GM18861 (cell line): Measurements from ENCODE around the gene IL12RB2.
"Not testable (repeated sequence)": the region's sequence is repeated elsewhere in the genome, so short reads cannot be mapped to it uniquely, and the experiment has no call there.

Experiments used
- ATAC-seq: cut with Tn5 transposase; IDR thresholded peaks from one replicate; pipeline ENCODE4 v1.9.1; 2021; ENCODE audit not compliant: unreplicated experiment

Gene IL12RB2

DNA sequence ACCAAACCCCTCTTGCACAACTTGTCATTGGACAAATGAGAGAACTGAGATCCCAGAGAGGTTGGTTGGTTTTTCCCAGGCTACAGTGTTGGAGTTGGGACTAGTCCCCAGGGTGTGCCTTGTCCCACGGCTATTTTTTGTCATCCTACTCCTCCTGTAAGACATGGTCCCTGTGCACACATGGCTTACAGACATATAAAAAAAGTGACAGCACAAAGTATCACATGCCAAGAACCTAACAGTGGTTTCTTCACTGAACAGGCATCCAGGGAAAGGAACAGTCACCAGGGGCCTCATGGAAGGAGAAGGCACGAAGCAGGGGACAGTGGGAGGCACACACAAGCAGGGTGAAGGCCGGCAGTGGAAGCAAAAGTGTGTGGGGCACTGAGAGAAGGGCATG lies 86.1 kb downstream of the IL12RB2 start:
- ATAC-seq: no peak

DNA sequence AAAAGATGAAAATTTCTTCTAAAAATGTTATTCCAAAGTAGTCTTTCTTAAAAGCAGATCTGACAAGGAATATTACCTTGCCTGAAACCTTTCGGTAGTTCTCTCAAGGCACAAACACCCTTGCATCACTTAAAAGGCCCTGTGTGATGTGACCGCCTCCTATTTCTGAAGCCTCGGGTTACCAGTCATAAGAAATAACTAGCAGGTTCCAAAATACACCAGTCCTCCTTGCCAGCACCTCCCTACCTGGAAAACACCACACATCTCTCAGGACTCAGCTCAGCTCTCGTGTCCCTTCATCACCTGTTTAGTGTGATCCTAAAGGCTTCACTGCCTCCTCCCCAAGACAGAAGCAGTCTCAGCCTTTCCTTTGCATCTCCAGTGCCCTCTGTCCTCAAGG lies 86.9 kb downstream of the IL12RB2 start:
- ATAC-seq: no peak

DNA sequence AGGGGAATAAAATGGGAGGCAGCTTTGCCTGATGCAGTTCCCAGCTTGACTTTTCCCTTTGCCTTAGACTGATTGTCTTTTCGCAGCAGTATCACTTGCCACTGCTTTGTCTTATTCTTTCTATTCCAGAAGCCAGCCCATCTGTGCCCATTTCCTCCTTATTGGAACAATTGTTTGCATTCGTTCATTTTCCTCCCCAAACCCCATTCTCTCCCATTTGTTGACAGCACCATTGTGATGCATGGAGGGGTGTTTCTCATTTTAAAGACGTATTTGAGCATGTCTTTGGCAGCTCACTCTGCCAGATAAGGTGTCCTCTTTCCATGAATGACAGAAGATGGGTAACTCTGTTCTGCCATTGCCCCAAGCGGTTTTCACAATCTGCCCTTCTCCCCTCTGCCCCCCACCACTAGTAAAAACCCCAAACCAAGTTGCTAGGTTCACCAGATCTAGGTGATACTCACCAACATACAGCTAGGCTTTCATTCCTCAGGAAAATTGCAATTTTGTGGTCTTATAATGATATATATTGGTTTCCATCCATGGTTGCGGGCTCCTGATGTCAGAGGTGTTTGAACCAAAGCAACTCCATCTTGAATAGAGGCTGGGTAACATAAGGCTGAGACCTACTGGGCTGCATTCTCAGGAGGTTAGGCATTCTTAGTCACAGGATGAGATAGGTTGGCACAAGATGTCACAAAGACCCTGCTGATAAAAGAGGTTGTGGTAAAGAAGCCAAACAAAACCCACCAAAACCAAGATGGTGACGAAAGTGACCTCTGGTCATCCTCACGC lies 91.7 kb downstream of the IL12RB2 start:
- no peak for ATAC-seq

DNA sequence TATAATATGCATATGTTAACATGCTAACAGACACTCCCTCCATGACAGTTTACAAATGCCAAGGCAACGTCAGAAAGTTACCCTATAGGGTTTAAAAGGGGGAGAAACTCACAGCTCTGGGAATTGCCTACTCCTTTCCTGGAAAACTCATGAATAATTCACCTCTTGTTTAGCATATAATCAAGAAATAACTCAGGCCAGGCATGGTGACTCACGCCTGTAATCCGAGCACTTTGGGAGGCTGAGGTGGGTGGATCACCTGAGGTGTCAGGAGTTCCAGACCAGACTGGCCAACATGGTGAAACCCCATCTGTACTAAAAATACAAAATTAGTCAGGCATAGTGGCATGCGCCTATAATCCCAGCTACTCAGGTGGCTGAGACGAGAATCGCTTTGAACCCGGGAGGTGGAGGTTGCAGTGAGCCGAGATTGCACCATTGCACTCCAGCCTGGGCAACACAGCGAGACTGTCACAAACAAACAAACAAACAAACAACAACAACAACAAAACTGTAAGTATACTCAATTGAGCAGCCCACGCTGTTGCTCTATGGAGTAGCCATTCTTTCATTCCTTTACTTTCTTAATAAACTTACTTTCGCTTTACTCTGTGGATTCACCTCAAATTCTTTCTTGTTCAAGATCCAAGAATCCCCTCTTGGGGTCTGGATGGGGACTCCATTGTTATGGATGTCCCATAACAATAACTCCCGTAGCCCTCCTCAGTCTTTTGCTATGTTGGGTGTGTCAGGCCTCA lies 92.5 kb downstream of the IL12RB2 start:
- ATAC-seq: not testable (repeated sequence)

DNA sequence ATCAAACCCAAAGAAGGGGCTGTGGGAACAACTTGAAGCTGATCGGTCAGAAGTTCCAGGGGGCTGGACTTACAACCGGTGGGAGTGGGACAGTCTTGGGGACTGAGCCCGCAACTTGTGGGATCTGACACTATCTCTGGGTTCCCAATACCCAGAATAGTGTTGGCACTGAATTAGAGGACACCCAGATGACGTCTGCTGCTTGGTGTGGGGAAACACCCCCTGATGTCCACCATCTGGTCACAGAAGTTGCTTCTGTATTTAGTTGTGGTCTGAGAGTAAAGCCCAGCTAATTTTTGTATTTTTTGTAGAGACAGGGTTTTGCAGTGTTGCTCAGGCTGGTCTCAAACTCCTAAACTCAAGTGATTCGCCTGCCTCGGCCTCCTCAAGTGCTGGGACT lies 93.8 kb downstream of the IL12RB2 start:
- no peak for ATAC-seq

DNA sequence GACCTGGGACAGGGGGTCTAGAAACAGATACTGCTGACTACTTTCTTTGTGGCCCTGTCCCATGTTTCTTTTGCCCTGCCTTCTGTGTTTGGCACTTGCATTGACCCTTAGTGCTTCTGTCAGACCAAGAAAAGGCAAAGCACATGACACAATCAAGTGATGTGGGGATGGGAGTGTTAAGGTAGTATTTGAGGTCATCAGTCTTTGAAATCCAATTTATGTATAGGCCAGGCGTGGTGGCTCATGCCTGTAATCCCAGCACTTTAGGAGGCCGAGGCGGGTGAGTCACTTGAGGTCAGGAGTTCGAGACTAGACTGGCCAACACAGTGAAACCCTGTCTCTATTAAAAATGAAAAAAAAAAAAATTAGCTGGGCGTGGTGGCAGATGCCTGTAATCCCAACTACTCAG lies 96.5 kb downstream of the IL12RB2 start:
- ATAC-seq: no peak

DNA sequence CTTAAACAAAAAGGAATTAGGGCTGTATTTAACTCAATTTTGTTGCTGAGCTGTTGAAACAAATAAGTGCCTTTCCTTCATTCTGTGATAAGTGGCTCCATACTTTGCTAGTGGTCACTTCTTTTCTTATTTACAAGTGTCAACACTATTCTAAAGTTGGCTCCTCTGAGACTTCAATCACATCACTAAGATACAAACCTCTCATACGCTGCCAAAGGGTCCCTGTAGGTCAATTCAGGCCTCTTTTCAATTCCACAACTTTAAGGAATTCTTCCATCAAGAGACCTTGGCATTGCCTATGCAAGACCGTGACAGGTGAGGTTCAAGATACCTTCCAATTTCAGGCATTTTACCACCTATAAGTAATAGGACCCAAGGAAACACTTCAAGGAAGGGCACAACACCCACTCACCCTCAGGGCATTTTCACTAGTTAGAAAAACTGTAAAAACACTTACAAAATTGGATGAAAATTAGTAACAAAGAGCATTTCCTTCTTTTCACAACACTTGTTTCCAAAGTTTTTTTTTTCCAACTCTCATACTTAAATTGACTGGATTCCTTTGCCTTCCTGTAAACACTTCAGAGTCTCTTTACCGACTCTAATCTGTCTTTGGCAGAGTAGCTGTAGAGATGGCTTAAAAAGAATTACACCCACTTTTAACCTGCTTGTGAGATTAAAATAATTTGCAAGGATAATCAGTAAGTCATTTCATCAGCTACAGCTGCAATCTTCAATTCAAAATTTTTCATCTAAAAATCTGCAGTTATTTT lies 98.0 kb downstream of the IL12RB2 start:
- ATAC-seq: no peak

DNA sequence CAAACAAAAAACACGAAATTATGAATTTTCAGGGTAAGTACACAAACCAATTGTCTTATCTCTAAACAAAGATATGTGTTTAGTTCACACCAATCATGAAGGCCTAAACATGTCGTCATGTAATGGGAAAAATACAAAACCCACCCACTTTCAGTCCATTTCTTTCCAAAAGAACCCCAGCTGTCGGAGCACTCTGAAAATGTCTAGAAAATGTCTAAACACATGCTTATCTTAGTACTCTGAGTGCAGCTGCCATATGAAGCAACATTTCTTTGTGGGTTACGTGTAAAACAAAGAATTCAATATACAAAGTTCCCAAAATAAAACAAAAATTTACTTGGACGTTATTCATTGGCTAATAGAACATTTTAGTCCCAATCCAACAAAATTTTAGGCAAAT lies 99.8 kb downstream of the IL12RB2 start:
- no peak for ATAC-seq

DNA sequence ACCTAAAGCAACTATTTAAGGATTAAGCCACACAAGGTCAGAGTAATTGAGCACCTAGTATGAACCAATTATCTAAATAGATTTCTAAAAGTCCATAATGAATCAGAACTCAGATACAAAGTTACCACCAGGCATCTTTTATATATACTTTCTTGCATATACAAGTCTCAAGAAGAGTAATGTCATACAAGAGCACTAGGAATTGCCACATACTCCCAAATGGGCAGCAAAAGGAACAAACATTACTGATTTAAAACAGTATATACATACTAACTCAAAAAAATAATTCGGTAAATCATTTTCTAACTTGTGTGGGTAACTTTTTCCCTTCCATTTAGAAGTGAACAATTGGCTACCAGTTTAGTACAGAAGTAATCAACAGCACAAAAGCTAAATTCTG lies 100.5 kb downstream of the IL12RB2 start:
- ATAC-seq: no peak

DNA sequence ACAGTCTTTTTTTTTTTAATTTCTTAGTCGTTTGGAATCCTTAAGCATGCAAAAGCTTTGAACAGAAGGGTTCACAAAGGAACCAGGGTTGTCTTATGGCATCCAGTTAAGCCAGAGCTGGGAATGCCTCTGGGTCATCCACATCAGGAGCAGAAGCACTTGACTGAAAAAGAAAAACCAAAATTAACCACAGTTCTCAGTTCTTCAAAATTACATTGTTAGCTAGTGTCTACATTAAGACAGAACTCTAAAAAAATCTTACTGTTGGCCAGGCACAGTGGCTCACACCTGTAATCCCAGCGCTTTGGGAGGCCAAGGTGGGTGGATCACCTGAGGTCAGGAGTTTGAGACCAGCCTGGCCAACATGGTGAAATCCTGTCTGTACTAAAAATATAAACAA lies 105.4 kb downstream of the IL12RB2 start:
- ATAC-seq: not testable (repeated sequence)

DNA sequence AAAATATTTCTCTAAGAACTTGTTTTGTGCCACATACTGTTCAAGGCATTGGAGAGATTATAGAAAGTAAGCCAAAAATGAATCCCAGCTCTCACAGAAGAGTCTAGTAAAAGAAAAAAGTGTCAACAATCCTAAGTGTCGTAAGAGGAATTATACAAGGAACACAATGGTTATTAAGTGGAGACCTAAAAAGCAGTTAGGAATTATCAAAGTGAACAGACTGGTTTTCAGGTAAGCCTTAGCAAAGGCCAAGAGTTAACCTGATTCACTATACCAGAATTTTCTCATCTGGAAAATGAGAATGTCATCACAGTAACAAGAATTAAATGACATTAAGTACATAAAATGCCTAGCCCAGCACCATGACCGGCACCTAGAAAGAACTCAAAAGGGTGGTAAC lies 106.9 kb downstream of the IL12RB2 start:
- no peak for ATAC-seq

DNA sequence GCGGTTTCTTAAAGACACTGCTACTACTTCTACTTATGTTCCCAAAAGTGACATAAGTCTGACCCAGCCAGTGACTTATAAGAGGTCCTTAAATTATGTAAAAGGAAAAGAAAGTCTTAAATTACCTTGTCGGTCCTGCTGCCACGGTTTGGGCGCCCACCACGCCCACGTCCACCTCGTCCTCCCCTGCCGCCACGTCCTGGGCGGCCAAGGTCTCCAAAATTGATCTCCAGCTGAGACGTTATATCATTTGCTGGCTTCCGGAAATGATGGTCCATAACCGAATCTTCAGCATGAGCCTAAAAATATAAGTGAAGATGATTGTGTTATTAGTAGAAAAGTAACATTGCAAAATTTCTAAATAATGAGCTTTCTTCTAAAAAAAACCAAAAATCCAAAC lies 107.4 kb downstream of the IL12RB2 start:
- no peak for ATAC-seq

DNA sequence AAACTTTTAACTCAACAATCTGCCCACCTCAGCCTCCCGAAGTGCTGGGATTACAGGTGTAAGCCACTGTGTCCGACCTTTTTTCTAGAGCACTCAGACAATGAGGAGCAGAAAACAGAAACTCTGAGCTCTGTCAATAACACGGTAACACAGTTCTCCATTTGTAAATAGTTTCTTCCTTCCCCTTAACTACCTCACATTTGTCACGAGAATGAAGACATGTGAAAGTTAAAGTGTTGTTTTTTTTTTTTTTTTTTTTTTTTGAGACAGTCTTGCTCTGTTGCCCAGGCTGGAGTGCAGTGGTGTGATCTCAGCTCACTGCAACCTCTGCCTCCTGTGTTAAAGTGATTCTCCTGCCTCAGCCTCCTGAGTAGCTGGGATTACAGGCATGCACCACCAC lies 110.1 kb downstream of the IL12RB2 start:
- ATAC-seq: not testable (repeated sequence)

DNA sequence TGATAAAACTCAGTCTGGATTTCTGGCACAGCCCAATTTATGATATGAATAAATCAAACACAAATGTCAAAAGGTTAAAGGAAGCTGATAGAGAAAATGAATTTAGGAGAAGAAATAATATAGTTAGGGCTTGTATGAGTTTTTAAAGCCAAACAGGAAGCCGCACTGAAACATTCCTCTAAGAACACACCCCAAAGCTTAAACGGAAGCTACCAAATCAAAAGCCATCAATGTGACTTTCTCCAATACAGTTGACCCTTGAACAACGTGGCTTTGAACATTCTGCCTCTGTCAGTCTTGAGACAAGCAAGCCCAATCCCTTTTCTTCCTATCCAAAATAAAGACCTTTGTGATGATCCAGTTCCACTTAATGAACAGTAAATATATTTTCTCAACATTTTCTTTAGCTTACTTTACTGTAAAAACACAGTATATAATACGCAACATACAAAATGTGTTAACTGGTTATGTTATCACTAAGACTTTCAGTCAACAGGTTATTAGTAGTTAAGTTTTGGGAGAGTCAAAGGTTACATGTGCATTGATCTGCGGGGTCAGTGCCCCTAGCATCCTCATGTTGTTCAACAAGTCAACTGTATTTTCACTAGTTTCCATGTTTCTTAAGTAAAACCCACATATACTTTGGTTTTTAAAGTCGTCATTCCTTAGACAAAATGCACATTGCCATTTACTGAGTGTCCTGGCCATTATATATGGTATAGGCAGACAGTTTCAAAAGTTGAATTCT lies 111.3 kb downstream of the IL12RB2 start:
- ATAC-seq: no peak

DNA sequence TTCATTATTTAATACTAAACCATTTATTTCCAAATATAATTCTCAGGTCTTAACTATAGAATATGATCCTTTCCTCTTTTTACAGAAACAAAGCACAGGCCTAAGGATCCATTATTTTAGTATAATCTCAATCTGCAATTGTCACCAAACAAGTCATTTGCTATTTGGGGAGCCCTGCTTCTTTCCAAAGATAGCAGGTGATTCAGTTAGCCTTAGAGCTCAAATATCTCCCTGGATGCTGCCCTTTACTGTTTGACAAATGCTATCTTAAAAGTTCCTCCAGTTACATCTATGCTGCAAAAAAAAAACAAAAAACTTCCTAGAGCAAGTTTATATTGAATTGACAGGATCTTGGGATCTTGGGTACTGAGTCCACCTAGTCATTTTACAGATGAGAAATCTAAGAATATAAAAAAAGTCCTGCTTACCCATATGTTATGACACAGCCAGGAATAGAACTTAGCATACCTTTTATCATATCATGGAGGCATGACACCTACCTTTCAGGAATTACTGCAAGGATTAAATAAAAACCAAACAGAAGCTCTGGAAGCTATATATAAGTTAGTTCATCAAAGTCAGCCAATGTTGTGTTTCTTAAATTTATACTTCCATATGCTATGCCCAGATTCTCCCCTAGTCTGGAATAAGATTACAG lies 113.3 kb downstream of the IL12RB2 start:
- ATAC-seq: no peak

DNA sequence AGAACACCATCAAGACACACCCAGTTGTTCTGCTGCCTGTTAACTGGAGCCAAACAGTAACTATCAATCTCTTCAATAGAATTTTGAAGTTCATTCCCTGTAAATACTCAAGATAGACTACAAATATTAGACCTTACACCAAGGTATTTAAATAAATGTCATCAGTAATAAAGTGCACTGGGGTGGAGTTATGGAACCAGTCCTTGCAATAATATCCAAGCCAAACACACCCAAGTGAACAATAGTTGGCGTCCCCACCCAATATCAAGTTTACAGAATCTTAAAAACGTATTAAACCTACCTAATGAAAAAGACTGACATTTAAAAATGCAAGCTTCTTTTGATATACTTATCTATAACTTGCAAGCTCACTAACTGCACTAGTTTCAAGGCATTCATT lies 119.8 kb downstream of the IL12RB2 start:
- no peak for ATAC-seq

DNA sequence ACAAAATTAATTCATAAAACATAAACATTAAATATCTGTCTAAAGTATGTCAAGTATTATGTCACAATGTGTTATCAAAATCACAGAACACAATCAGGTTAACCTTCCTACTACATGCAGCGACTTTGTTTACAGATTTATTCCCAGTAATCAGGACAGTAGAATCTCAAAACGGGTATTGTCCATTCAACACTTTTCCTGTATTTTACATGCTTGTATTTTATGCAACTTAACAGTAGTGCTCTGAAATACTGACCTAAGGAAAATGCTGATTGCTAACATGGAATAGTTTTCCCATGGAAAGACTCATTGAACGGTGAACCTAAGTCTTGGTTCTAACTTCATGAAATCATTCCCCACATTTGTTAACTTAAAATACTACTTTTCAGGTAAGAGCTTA lies 120.3 kb downstream of the IL12RB2 start:
- no peak for ATAC-seq

DNA sequence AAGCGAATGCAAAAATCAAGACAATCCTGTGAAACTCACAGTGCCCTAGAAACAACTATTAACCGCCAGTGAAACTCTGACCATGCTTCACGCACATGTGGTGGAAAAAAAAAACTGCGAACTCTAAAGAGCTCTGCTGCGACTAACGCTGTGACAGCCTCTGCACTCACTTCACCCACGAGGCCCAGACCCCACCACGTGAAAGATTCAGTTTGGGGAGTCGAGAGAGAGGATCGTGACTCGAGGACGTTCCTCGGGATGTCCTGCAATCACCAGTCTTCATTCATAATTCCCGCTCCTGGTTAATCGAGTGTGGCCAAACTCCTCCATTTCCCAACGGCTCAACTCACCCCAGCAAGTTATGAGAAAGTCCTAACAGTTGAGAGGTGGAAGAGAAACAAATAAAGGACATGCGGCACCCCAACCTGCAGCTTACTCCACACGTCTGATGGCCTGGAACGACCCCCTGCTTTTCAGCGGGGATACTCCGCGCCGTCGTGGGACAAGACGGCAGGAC lies 121.4 kb downstream of the IL12RB2 start:
- ATAC-seq: no peak

DNA sequence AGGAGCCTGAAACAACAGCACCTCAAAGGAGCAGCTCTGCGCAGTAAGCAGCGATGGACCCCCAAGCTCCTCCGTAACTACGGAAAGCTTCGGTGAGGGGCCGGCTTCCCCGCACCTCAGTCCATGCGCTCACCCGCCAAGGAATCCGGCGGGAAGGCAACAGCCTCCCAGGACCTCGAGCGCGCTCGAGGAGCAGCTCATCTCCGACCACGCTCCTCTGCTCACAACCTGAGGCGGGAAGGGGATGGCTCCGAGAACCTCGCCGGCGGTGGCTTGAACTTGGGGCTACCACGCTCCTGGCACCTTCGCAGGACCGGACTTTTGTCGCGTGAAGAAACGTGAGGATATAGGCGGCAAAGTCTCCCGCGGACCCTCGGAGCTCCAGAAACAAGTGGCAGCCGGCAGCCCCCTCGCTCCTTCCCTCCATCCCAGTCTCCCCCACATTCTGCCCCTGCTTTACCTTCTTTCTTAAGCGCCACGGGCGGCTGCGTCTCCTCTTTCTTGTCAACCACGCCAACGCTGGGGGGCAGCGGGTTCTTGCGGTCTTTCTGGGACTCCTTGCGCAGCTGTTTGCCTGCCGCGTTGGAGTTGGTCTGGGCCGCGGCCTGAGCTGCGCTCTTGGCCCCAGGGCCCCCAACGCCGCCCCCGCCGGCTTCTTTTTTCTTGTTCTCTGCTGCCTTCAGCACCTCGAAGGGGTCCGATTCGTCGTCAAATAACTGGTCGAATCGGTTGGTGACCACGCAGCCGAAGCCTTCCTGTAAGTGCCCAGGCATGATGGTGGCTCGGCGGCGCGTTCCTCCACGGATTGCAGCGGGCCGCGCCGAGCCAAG lies 122.1 kb downstream of the IL12RB2 start:
- no peak for ATAC-seq
